OCI-LY1 (cell line): Measurements from ENCODE around the gene CXCL5.

Experiments
- H2AFZ ChIP-seq: fragments of 200-600 bp; sonication (generic), shearing (Covaris generic); 2 replicates; pipeline ENCODE4 v1.6.0; 2014; ENCODE audit warnings: antibody characterized with exemption, mild to moderate bottlenecking, low read length
- H3F3A ChIP-seq: fragments of 200-600 bp; sonication (generic), shearing (Covaris generic); 2 replicates; pipeline ENCODE4 v1.6.0; 2014; ENCODE audit warnings: mild to moderate bottlenecking, antibody characterized with exemption, low read length, moderate library complexity; ENCODE audit not compliant: insufficient read depth
- H3K27ac ChIP-seq: fragments of 200-600 bp; sonication (generic); 2 replicates; pipeline ENCODE4 v1.5.1; 2014; ENCODE audit warnings: low read length, mixed run types, mild to moderate bottlenecking, low read depth; ENCODE audit not compliant: poor library complexity, severe bottlenecking
- H3K27me3 ChIP-seq: fragments of 200-600 bp; sonication (generic); 2 replicates; pipeline ENCODE4 v1.6.0; 2014; ENCODE audit warnings: antibody characterized with exemption, mild to moderate bottlenecking, low read length, moderate library complexity; ENCODE audit not compliant: insufficient read depth
- H3K36me3 ChIP-seq: fragments of 200-600 bp; sonication (generic); 2 replicates; pipeline ENCODE4 v1.6.1; 2014; ENCODE audit warnings: mild to moderate bottlenecking, antibody characterized with exemption, low read length, moderate library complexity, mixed read lengths; ENCODE audit not compliant: insufficient read depth
- H3K4me1 ChIP-seq: fragments of 200-600 bp; sonication (generic); 2 replicates; pipeline ENCODE4 v1.5.1; 2014; ENCODE audit warnings: mild to moderate bottlenecking, low read length, moderate library complexity; ENCODE audit not compliant: insufficient read depth, severe bottlenecking
- H3K4me2 ChIP-seq: fragments of 200-600 bp; sonication (generic), shearing (Covaris generic); 2 replicates; pipeline ENCODE4 v1.6.1; 2014; ENCODE audit warnings: low read length
- H3K4me3 ChIP-seq: fragments of 200-600 bp; sonication (generic); 2 replicates; pipeline ENCODE4 v1.5.1; 2014; ENCODE audit warnings: low read length, low read depth, mild to moderate bottlenecking, mixed read lengths; ENCODE audit not compliant: poor library complexity, severe bottlenecking
- H3K79me2 ChIP-seq: fragments of 200-600 bp; shearing (Covaris generic); 2 replicates; pipeline ENCODE4 v1.6.1; 2016; ENCODE audit warnings: mixed run types, low read length, mixed read lengths; ENCODE audit not compliant: insufficient read depth
- H3K9ac ChIP-seq: fragments of 200-600 bp; sonication (generic), shearing (Covaris generic); 2 replicates; pipeline ENCODE4 v1.6.1; 2014; ENCODE audit warnings: mild to moderate bottlenecking, low read length, mixed read lengths
- H3K9me2 ChIP-seq: fragments of 200-600 bp; sonication (generic), shearing (Covaris generic); 2 replicates; pipeline ENCODE4 v1.6.1; 2014; ENCODE audit warnings: low read depth, mild to moderate bottlenecking, low read length, mixed read lengths
- H3K9me3 ChIP-seq: fragments of 200-600 bp; shearing (Covaris generic); 2 replicates; pipeline ENCODE4 v1.6.1; 2014; ENCODE audit warnings: low read length, mixed read lengths
- H4K20me1 ChIP-seq: fragments of 200-600 bp; sonication (generic), shearing (Covaris generic); 2 replicates; pipeline ENCODE4 v1.6.0; 2016; ENCODE audit warnings: mild to moderate bottlenecking, low read length; ENCODE audit not compliant: insufficient read depth
- EZH2 ChIP-seq: fragments of 200-600 bp; sonication (generic), shearing (Covaris generic); IDR thresholded peaks from 2 replicates; pipeline ENCODE4 v1.8.0; 2017; ENCODE audit warnings: borderline replicate concordance, mixed run types, mild to moderate bottlenecking, antibody characterized with exemption, low read length, moderate library complexity, mixed read lengths
- TF ChIP-seq, protein P1 (sequence below): fragments of 200-600 bp; sonication (generic), shearing (Covaris generic); IDR thresholded peaks from 2 replicates; pipeline ENCODE4 v1.5.1; 2017; ENCODE audit warnings: mild to moderate bottlenecking, antibody characterized with exemption, low read length, moderate library complexity, mixed read lengths

Gene CXCL5

DNA sequence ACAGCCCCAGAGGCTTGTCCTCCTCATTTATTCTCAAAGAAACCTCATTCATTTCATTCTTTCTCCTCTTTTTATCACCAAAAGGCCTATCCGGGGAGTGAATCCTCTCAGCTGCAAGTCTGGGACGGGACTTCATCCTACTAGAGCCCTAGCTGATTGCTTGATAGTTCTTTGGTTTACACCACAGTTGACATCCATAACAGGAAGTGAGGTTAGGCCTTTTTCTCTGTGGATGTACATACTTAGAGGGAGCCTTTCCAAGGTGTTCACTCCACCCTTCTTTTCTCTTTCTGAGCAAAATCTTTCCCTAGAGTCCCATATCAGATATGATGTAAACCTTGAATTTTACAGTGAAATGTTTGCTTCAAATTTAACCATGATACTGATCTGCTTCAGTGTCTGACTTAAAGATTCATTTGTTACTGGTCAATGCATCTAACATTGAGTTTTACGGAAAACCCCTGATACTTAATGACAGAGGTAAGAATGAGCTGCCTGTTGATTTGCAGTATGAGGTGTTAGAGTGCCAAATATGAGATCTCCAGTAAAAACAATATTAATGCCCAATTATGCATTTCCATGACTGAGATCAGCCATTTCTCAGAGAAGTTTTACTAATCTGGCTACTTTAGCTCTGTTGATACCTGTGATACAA, 16.8 kb upstream of the CXCL5 start:
- no peak overlapping the region for H3K4me3 ChIP-seq
- H3K36me3 ChIP-seq = no peaks in the 10 kb centered on the region
- H3K9ac ChIP-seq = no peak overlapping the region
- H3K9me2 ChIP-seq = no peaks in the 10 kb centered on the region
- TF ChIP-seq EZH2 = no peak
- TF ChIP-seq, protein P1, sequence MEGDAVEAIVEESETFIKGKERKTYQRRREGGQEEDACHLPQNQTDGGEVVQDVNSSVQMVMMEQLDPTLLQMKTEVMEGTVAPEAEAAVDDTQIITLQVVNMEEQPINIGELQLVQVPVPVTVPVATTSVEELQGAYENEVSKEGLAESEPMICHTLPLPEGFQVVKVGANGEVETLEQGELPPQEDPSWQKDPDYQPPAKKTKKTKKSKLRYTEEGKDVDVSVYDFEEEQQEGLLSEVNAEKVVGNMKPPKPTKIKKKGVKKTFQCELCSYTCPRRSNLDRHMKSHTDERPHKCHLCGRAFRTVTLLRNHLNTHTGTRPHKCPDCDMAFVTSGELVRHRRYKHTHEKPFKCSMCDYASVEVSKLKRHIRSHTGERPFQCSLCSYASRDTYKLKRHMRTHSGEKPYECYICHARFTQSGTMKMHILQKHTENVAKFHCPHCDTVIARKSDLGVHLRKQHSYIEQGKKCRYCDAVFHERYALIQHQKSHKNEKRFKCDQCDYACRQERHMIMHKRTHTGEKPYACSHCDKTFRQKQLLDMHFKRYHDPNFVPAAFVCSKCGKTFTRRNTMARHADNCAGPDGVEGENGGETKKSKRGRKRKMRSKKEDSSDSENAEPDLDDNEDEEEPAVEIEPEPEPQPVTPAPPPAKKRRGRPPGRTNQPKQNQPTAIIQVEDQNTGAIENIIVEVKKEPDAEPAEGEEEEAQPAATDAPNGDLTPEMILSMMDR = no peak
- H2AFZ ChIP-seq = no peak overlapping the region
- no peaks in the 10 kb centered on the region for H4K20me1 ChIP-seq
- H3K9me3 ChIP-seq = no peaks in the 10 kb centered on the region
- no peaks in the 10 kb centered on the region for H3K79me2 ChIP-seq
- H3K27ac ChIP-seq = no peak overlapping the region
- no peaks in the 10 kb centered on the region for H3K4me1 ChIP-seq
- H3K4me2 ChIP-seq = no peak overlapping the region
- no peaks in the 10 kb centered on the region for H3K27me3 ChIP-seq
- no peaks in the 10 kb centered on the region for H3F3A ChIP-seq

DNA sequence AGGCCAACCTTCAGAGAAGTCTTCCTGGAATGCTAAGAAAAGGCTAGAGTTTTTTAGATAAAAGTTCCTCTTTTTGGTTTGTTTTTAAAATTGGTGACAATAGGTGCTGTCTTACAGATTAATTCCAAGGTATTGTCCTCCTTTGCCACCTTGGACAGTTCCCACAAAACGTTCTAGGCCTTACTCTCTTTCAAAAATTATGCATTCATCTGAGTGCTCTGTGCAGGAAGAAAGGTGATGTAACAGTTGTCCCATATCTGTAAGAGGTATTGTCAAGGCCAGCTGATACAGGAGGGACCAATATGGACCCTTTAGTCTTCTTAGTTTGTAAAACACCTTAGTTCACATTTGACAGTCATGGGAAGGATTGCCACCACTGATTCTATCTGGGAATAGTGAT, 15.9 kb upstream of the CXCL5 start:
- Histone ChIP-seq H3K9ac (no peak overlapping the region), H3K4me3 (no peak overlapping the region), H3K27ac (no peak overlapping the region), H2AFZ (no peak overlapping the region), H4K20me1 (no peaks in the 10 kb centered on the region), H3K27me3 (no peaks in the 10 kb centered on the region), H3K79me2 (no peaks in the 10 kb centered on the region), H3K9me3 (no peaks in the 10 kb centered on the region), H3K4me2 (no peak overlapping the region), H3K9me2 (no peaks in the 10 kb centered on the region), H3K4me1 (no peaks in the 10 kb centered on the region), H3F3A (no peaks in the 10 kb centered on the region), H3K36me3 (no peaks in the 10 kb centered on the region)
- no peak for TF ChIP-seq EZH2
- TF ChIP-seq, protein P1 = no peak

DNA sequence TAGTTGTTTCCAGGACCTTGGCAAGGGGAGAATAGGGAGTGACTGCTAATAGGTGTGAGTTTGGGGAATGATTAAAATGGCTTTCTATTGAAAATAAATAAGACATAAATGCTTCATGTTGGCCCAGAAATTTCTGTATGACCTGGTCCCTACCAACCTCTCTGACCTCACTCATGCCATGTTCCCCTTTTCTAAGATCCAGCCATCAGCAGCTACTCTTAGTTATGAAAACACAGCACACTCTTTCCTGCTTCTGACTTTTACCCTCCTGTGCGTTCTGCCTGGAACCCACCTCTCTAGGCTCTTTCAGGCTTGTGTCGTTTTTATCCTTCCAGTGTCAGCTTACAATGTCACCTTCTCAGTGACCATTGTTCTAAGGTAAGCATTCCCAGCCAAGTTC, 14.8 kb upstream of the CXCL5 start:
- Histone ChIP-seq H3K9ac (no peak overlapping the region), H2AFZ (no peak overlapping the region), H3K79me2 (no peaks in the 10 kb centered on the region), H3K9me3 (no peaks in the 10 kb centered on the region), H4K20me1 (no peaks in the 10 kb centered on the region), H3K4me3 (no peak overlapping the region), H3K4me2 (no peak overlapping the region), H3K27me3 (no peaks in the 10 kb centered on the region), H3K4me1 (no peaks in the 10 kb centered on the region), H3F3A (no peaks in the 10 kb centered on the region), H3K27ac (no peak overlapping the region), H3K9me2 (no peaks in the 10 kb centered on the region), H3K36me3 (no peaks in the 10 kb centered on the region)
- TF ChIP-seq, protein P1 = no peak
- no peak for TF ChIP-seq EZH2
